OCI-LY1 (cell line): ENCODE results near the gene ZCCHC12.

Experiments
- EZH2 ChIP-seq: fragments of 200-600 bp; sonication (generic), shearing (Covaris generic); IDR thresholded peaks from 2 replicates; pipeline ENCODE4 v1.8.0; 2017; ENCODE audit warnings: borderline replicate concordance, mixed run types, mild to moderate bottlenecking, antibody characterized with exemption, low read length, moderate library complexity, mixed read lengths
- TF ChIP-seq, protein P1 (sequence below): fragments of 200-600 bp; sonication (generic), shearing (Covaris generic); IDR thresholded peaks from 2 replicates; pipeline ENCODE4 v1.5.1; 2017; ENCODE audit warnings: mild to moderate bottlenecking, antibody characterized with exemption, low read length, moderate library complexity, mixed read lengths

DNA sequence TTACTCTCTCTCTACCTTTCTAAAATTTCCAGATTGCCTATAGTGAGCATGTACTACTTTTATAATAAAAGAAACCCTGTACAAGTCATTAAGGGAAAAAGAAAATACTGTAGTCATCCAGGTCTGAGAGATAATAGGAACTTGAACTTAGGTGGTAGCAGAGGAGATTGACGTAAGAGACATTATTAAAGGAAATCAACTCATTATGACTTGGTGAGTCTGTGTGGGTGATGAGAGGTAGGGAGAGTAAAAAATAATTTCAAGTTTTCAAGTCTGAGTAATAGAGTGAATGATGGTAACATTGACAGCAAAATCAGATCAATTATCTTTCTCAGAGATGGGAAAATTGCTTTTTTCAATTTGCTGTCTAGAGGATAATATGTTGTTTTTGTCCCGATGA is 44.0 kb upstream of the ZCCHC12 start:
- TF ChIP-seq, protein P1, sequence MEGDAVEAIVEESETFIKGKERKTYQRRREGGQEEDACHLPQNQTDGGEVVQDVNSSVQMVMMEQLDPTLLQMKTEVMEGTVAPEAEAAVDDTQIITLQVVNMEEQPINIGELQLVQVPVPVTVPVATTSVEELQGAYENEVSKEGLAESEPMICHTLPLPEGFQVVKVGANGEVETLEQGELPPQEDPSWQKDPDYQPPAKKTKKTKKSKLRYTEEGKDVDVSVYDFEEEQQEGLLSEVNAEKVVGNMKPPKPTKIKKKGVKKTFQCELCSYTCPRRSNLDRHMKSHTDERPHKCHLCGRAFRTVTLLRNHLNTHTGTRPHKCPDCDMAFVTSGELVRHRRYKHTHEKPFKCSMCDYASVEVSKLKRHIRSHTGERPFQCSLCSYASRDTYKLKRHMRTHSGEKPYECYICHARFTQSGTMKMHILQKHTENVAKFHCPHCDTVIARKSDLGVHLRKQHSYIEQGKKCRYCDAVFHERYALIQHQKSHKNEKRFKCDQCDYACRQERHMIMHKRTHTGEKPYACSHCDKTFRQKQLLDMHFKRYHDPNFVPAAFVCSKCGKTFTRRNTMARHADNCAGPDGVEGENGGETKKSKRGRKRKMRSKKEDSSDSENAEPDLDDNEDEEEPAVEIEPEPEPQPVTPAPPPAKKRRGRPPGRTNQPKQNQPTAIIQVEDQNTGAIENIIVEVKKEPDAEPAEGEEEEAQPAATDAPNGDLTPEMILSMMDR: no peak
- no peak for TF ChIP-seq EZH2
